ENCODE results near the gene ALDH16A1. TPM values are rescaled to one million over a fixed set of nuclear protein-coding genes. Genes with fewer than 3 reads are reported as not detected.

ALDH16A1 gene
- total RNA-seq, 1 donor from 2014 or later, result 22.5 TPM

- no peak for DNase-seq
Observed at GRCh38 chr19:49489601-49490167, 36.7 kb downstream of the ALDH16A1 start.

GRCh38 chr19:49490287-49491029 lies 37.4 kb downstream of the ALDH16A1 start:
- DNase-seq, result no peak

GRCh38 chr19:49491030-49491803 lies 38.2 kb downstream of the ALDH16A1 start:
- DNase-seq, result no peak

GRCh38 chr19:49491804-49492572 lies 39.0 kb downstream of the ALDH16A1 start:
- no peak for DNase-seq

GRCh38 chr19:49492573-49493405 lies 39.8 kb downstream of the ALDH16A1 start:
- DNase-seq, result no peak

GRCh38 chr19:49496574-49497008 lies 43.6 kb downstream of the ALDH16A1 start:
- DNase-seq, result no peak

GRCh38 chr19:49497047-49497788 lies 44.2 kb downstream of the ALDH16A1 start:
- DNase-seq, result no peak

GRCh38 chr19:49497789-49498103 lies 44.7 kb downstream of the ALDH16A1 start:
- no peak for DNase-seq

GRCh38 chr19:49498475-49498874 lies 45.5 kb downstream of the ALDH16A1 start:
- DNase-seq, result no peak

GRCh38 chr19:49499030-49499670 lies 46.1 kb downstream of the ALDH16A1 start:
- DNase-seq, result no peak

GRCh38 chr19:49502866-49503581 lies 50.0 kb downstream of the ALDH16A1 start:
- peak; percentile 74 for DNase-seq

- DNase-seq, result no peak
Observed at GRCh38 chr19:49503582-49503962, 50.5 kb downstream of the ALDH16A1 start.

- no peak for DNase-seq
Observed at GRCh38 chr19:49506575-49507105, 53.6 kb downstream of the ALDH16A1 start.

- no peak for DNase-seq
Observed at GRCh38 chr19:49507803-49508494, 54.9 kb downstream of the ALDH16A1 start.

- peak; percentile 30 for DNase-seq
Observed at GRCh38 chr19:49512970-49513745, 60.1 kb downstream of the ALDH16A1 start.

- no peak for DNase-seq
Observed at GRCh38 chr19:49513746-49514118, 60.7 kb downstream of the ALDH16A1 start.

- DNase-seq, result no peak
Observed at GRCh38 chr19:49514151-49514550, 61.1 kb downstream of the ALDH16A1 start.

- DNase-seq, result no peak
Observed at GRCh38 chr19:49515767-49516166, 62.7 kb downstream of the ALDH16A1 start.

All from skin of body (tissue), 2 donors.